Activated B cell treated with CpG ODN at 0.5 μM for 24 hours (primary cell): Measurements from ENCODE around the gene NLRC4. TPM values are rescaled to one million over a fixed set of nuclear protein-coding genes. Genes with fewer than 3 reads are reported as not detected.
"Not testable (repeated sequence)": the region's sequence is repeated elsewhere in the genome, so short reads cannot be mapped to it uniquely, and the experiment has no call there.

Source experiments
- ATAC-seq: fragments of 200-7000 bp; cut with Tn5 transposase; one replicate; pipeline ENCODE4 v1.10.0; 2021; ENCODE audit warnings: low read depth, mild to moderate bottlenecking, moderate library complexity
- CTCF ChIA-PET: fragments of 350-600 bp; sonication (Branson Sonifier 250); formaldehyde crosslinking; loops from one replicate; lab custom pipeline; 2021; ENCODE audit warnings: antibody characterized with exemption; lab: Charles Lee
- POLR2A ChIA-PET: fragments of 350-600 bp; sonication (Branson Sonifier 250); formaldehyde crosslinking; loops from one replicate; lab custom pipeline; 2021; ENCODE audit warnings: antibody characterized with exemption; lab: Charles Lee
- DNase-seq: peaks from one replicate; pipeline ENCODE4 v3.0.0; 2022
- H3K27ac Mint-ChIP-seq: one replicate; pipeline ENCODE4 v1.8.0; 2020; ENCODE audit warnings: mixed read lengths
- H3K27me3 Mint-ChIP-seq: one replicate; pipeline ENCODE4 v1.8.0; 2021; ENCODE audit warnings: mixed read lengths
- H3K36me3 Mint-ChIP-seq: one replicate; pipeline ENCODE4 v1.8.0; 2021; ENCODE audit warnings: low read depth, mixed read lengths
- H3K4me1 Mint-ChIP-seq: one replicate; pipeline ENCODE4 v1.8.0; 2021; ENCODE audit warnings: mixed read lengths
- H3K4me3 Mint-ChIP-seq: one replicate; pipeline ENCODE4 v1.8.0; 2020; ENCODE audit warnings: mild to moderate bottlenecking, mixed read lengths
- H3K9me3 Mint-ChIP-seq: one replicate; pipeline ENCODE4 v1.8.0; 2020; ENCODE audit warnings: mixed read lengths
- intact Hi-C: fragments of 100-400 bp; cut with micrococcal nuclease; formaldehyde crosslinking; loops from one replicate; pipeline ENCODE4 v1.15.1; 2024
- total RNA-seq: library from RNA; stranded (reverse); gene quantifications from 2 replicates; pipeline ENCODE4 v1.2.3, GENCODE V29; 2022
- TF ChIP-seq, protein P1 (sequence below): fragments of 200-600 bp; IDR thresholded peaks from one replicate; pipeline ENCODE4 v1.8.0; 2022; ENCODE audit warnings: antibody characterized with exemption, mild to moderate bottlenecking

Gene NLRC4
- total RNA-seq, 1 donor from 2014 or later: 0.98 TPM

DNA sequence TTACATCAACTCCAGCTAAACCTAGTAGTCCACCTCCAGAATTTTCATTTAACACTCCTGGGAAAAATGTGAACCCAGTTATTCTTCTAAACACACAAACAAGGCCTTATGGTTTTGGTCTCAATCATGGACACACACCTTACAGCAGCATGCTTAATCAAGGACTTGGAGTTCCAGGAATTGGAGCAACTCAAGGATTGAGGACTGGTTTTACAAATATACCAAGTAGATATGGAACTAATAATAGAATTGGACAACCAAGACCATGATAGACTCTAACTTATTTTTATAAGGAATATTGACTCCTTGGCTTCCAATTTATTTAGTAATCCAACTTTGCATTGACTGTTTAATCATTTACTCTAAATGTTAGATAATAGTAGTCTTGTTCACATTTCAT is 44.2 kb downstream of the NLRC4 start:
- Mint-ChIP-seq H3K4me3 (no peak overlapping the region), H3K9me3 (no peaks in the 10 kb centered on the region), H3K36me3 (peaks cover 62% of the 10 kb centered on the region), H3K4me1 (no peaks in the 10 kb centered on the region), H3K27me3 (no peaks in the 10 kb centered on the region), H3K27ac (no peak overlapping the region)
- TF ChIP-seq, protein P1, sequence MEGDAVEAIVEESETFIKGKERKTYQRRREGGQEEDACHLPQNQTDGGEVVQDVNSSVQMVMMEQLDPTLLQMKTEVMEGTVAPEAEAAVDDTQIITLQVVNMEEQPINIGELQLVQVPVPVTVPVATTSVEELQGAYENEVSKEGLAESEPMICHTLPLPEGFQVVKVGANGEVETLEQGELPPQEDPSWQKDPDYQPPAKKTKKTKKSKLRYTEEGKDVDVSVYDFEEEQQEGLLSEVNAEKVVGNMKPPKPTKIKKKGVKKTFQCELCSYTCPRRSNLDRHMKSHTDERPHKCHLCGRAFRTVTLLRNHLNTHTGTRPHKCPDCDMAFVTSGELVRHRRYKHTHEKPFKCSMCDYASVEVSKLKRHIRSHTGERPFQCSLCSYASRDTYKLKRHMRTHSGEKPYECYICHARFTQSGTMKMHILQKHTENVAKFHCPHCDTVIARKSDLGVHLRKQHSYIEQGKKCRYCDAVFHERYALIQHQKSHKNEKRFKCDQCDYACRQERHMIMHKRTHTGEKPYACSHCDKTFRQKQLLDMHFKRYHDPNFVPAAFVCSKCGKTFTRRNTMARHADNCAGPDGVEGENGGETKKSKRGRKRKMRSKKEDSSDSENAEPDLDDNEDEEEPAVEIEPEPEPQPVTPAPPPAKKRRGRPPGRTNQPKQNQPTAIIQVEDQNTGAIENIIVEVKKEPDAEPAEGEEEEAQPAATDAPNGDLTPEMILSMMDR: no peak
- DNase-seq (no peak), ATAC-seq (no peak)
- CTCF ChIA-PET: no interaction called here
- POLR2A ChIA-PET: no interaction called here
- intact Hi-C loops: no loop called here

DNA sequence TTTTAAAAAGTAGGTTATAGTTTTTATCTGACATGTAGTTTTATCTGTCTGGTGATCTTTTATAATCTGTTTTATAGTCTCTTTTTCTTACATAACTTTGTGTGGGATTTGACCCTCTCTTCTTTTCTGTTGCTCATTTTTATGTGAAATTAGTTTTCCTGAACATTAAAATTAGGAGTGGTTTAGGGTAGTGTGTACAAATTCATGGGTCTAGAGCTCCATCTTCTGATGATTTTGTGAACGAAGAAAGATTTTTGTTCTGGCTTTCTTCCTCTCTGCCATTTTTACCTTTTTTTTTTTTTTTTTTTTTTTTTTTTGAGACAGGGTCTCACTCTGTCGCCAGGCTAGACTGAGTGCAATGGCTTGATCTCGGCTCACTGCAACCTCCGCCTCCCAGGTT is 52.4 kb downstream of the NLRC4 start:
- intact Hi-C loops: no loop called here
- ChIA-PET POLR2A (no interaction called here), CTCF (no interaction called here)
- Mint-ChIP-seq H3K4me3 (no peak overlapping the region), H3K27ac (no peak overlapping the region), H3K4me1 (no peaks in the 10 kb centered on the region), H3K27me3 (no peaks in the 10 kb centered on the region), H3K9me3 (no peaks in the 10 kb centered on the region), H3K36me3 (peaks cover 40% of the 10 kb centered on the region)
- TF ChIP-seq, protein P1: no peak
- DNase-seq (no peak), ATAC-seq (no peak)

DNA sequence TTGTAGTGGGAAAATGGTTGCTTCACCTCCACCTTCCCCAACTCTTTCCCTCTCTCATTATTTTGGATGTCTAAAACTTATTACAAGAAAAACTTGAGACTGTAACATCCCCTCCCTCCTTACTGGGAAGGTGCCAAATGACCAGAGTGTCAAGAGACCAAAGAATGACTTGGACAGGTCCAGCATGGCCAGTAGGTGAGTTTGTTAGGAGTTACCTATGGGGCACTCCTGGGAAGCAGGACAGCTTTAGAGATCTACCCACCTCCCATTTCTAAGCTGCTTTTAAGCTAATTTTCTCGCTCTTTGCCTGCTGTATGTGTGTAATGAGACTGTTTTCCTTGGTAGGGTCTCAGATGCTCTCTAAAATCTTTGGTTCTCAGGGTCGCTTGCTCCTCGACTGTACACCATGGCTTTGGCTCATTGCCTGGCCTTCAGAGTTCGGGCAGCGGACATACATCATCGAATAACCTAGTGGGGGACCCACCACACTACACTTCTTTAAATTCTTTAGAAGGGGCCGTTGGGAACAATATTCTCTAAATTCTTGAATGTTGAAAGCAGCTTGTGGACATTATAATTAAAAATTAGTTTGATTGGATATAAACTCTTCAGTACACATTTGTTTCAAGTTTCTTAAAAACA is 53.8 kb downstream of the NLRC4 start:
- Mint-ChIP-seq H3K4me3 (no peak overlapping the region), H3K36me3 (peaks cover 38% of the 10 kb centered on the region), H3K27ac (no peak overlapping the region), H3K27me3 (no peaks in the 10 kb centered on the region), H3K9me3 (no peaks in the 10 kb centered on the region), H3K4me1 (no peaks in the 10 kb centered on the region)
- no peak for ATAC-seq
- intact Hi-C loops: no loop called here
- DNase-seq: no peak
- TF ChIP-seq, protein P1: no peak
- POLR2A ChIA-PET: no interaction called here
- CTCF ChIA-PET: no interaction called here

DNA sequence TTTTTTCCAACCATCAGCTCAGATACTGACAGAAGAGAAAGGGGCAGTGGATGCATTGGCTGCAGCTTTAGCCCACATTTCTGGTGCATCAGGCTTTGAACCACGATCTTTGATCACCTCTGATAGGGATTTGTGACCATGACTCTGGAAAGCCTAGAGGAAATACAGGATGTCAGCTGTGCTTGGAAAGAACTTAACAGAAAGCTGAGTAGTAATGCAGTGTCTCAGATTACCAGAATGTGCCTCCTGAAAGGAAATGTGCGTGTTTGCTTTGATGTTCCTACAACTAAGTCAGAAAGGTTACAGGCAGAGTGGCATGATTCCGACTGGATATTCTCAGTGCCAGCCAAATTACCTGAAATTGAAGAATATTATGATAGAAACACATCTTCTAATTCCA is 61.3 kb downstream of the NLRC4 start:
- H3K27me3 Mint-ChIP-seq, H3K4me3 Mint-ChIP-seq, H3K4me1 Mint-ChIP-seq, intact Hi-C loops, H3K9me3 Mint-ChIP-seq, CTCF ChIA-PET, H3K27ac Mint-ChIP-seq, DNase-seq, POLR2A ChIA-PET, ATAC-seq: not testable (repeated sequence)
- peaks cover 54% of the 10 kb centered on the region for H3K36me3 Mint-ChIP-seq

DNA sequence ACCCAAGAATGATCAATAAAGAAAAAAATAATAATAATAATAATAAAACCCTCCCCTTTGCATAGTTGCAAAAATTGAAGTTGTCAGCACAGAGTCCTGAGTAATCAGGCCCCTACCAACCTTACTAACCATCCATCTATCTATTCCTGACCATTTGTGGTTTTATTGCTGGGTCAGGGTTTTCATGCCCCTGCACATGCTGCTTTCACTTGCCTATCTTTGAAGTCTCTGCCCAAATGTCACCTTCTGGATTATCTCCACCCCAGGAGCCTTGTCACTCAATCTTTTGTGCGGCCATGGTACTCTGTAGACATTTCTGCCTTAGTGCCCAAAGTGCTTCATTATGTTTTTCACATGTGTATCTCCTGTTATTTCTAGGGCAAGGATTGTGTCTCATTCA is 63.9 kb downstream of the NLRC4 start:
- ChIA-PET POLR2A (no interaction called here), CTCF (no interaction called here)
- Mint-ChIP-seq H3K36me3 (peaks cover 69% of the 10 kb centered on the region), H3K4me1 (no peaks in the 10 kb centered on the region), H3K27ac (no peak overlapping the region), H3K27me3 (no peaks in the 10 kb centered on the region), H3K9me3 (no peaks in the 10 kb centered on the region), H3K4me3 (no peak overlapping the region)
- ATAC-seq (no peak), DNase-seq (no peak)
- TF ChIP-seq, protein P1: no peak
- intact Hi-C loops: no loop called here

DNA sequence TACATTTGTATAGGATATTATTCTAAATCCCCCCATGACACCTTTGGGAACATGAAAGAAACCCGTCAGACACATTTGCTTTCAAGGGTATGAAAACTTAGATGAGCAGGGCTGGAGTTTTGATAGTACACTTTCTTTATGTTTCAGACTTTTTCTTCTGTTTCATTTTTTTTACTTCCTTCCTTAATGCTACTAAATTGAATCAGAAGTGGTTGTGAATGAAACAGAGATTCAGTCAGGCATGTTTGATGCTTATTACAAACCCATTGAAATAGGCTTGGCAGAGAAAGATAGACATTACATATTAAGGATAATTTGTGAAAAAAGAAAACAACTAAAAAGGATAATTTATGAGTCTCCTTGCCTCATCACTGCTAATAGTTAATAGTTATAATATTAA is 72.3 kb downstream of the NLRC4 start:
- TF ChIP-seq, protein P1: no peak
- intact Hi-C loops: no loop called here
- Mint-ChIP-seq H3K4me1 (peaks cover 9% of the 10 kb centered on the region), H3K27ac (no peak overlapping the region), H3K4me3 (no peak overlapping the region), H3K27me3 (no peaks in the 10 kb centered on the region), H3K9me3 (no peaks in the 10 kb centered on the region), H3K36me3 (peaks cover 45% of the 10 kb centered on the region)
- no peak for ATAC-seq
- DNase-seq: no peak
- ChIA-PET POLR2A (no interaction called here), CTCF (no interaction called here)
